ENCODE results near the gene CNTROB. TPM values are rescaled to one million over a fixed set of nuclear protein-coding genes. Genes with fewer than 3 reads are reported as not detected.

CNTROB gene
- total RNA-seq, 1 experiment from 2014 or later, result 30.1 TPM

GRCh38 chr17:7956228-7956965 lies 24.4 kb downstream of the CNTROB start:
- DNase-seq, result no peak
- no peak overlapping the region for H2BK12ac ChIP-seq (ENCODE audit: insufficient read length, low read depth, low read length)
- H3K27me3 ChIP-seq (ENCODE audit: insufficient read depth, low read length), result no peaks in the 10 kb centered on the region
- peaks cover 9 to 16% of the 10 kb centered on the region in 2 experiments for H3K4me1 Mint-ChIP-seq
- no peak overlapping the region for H3K4ac ChIP-seq (ENCODE audit: low read depth, low read length)
- H3K79me2 ChIP-seq (ENCODE audit: insufficient read depth, low read length), result no peaks in the 10 kb centered on the region
- H2BK15ac ChIP-seq (ENCODE audit: low read depth, low read length), result no peak overlapping the region
- H4K20me1 ChIP-seq (ENCODE audit: control insufficient read depth, insufficient read depth, insufficient read length), result no peaks in the 10 kb centered on the region
- H3K4me3 Mint-ChIP-seq, result no peak overlapping the region
- no peaks in the 10 kb centered on the region for H3K79me1 ChIP-seq (ENCODE audit: insufficient read depth, low read depth, low read length, poor library complexity, severe bottlenecking)
- H2BK120ac ChIP-seq (ENCODE audit: low read depth, low read length, poor library complexity, severe bottlenecking), result no peak overlapping the region
- H3K9me3 ChIP-seq (ENCODE audit: control insufficient read depth, low read depth, low read length), result no peaks in the 10 kb centered on the region
- H3K27ac Mint-ChIP-seq, result peak overlapping the region in 1 of 3 experiments; percentile 40; a peak in 1 of 7 replicates
- no peak overlapping the region for H3K56ac ChIP-seq (ENCODE audit: insufficient read length, low read depth, low read length)
- no peaks in the 10 kb centered on the region; the same call in none of the 2 replicates for H3K27me3 Mint-ChIP-seq (ENCODE audit: low read depth)
- H3K36me3 Mint-ChIP-seq (ENCODE audit: insufficient read depth in 1 of 3, low read depth in 3 of 3), result no peaks in the 10 kb centered on the region
- no peak overlapping the region for H3T11ph ChIP-seq (ENCODE audit: low read length)
- H3K18ac ChIP-seq (ENCODE audit: insufficient read length, low read depth, low read length), result no peak overlapping the region
- no peak overlapping the region for H3K14ac ChIP-seq (ENCODE audit: insufficient read depth, low read length)
- H2AK5ac ChIP-seq (ENCODE audit: insufficient read length, low read length), result no peak overlapping the region
- TF ChIP-seq CTCF (conservative IDR thresholded peaks at IDR 0.05), result no peak
- no peak overlapping the region for H3K23ac ChIP-seq (ENCODE audit: insufficient read length, low read depth, low read length)
- H3K4me1 ChIP-seq (ENCODE audit: insufficient read depth, low read length), result no peaks in the 10 kb centered on the region; the same call in 1 of the 2 replicates
- H3K27ac ChIP-seq (ENCODE audit: insufficient read length, low read depth, low read length), result no peak overlapping the region
- no peak overlapping the region for H2BK20ac ChIP-seq (ENCODE audit: low read depth, low read length, poor library complexity, severe bottlenecking)
- no peak overlapping the region for H4K91ac ChIP-seq (ENCODE audit: insufficient read length, low read depth, low read length)
- no peak overlapping the region for H2AFZ ChIP-seq (ENCODE audit: low read length)
- H3K4me2 ChIP-seq (ENCODE audit: insufficient read depth, insufficient read length, low read length), result no peak overlapping the region
- no CpG with 5 or more reads among the region's 11 CpGs for WGBS (ENCODE audit: extremely low coverage, insufficient read length, low lambda C conversion rate)
- no peak overlapping the region for H4K8ac ChIP-seq (replicated peaks; ENCODE audit: insufficient read length, low read depth, low read length)
- no peak overlapping the region for H3K9ac ChIP-seq (ENCODE audit: extremely low read depth, insufficient read length, low read length)
- H3K9me3 Mint-ChIP-seq, result no peaks in the 10 kb centered on the region
- H3K23me2 ChIP-seq (ENCODE audit: insufficient read length, low read depth, low read length, poor library complexity, severe bottlenecking), result no peaks in the 10 kb centered on the region
- H4K5ac ChIP-seq (ENCODE audit: insufficient read length, low read depth, low read length), result no peak overlapping the region
- no peak overlapping the region for H2BK5ac ChIP-seq (ENCODE audit: insufficient read length, low read length)

Data from H9 (cell line).